Measurements from ENCODE around the gene ESF1.
"Not testable (repeated sequence)": the region's sequence is repeated elsewhere in the genome, so short reads cannot be mapped to it uniquely, and the experiment has no call there.

Gene ESF1

DNA sequence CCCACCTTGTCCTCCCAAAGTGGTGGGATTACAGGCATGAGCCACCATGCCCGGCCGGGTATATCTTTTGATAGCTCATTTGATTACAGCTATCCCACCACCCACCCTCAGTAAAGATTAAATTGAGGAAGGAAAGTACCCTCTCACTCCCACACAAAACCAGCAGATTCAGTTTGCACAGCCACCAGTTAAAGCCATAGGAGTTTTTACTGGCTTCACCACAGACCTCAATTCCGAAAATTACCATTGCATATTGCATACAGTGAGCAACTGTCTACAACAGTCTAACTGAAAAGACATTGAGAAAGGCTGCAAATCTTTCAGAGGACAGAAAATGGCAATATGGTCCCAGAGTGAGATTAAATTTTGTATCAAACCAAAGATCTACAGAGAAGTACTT lies 34.9 kb downstream of the ESF1 start:
- H3K9me3 ChIP-seq (ENCODE audit: control insufficient read depth, low read length) = no peaks in the 10 kb centered on the region
- no peaks in the 10 kb centered on the region for H3K4me1 ChIP-seq (ENCODE audit: control insufficient read depth, insufficient read depth, low read length)
- H3K27ac ChIP-seq (ENCODE audit: insufficient read depth, low read depth, low read length, poor library complexity, severe bottlenecking) = no peak overlapping the region
- 98 to 100% methylated on average over 3 of the region's 3 CpGs for whole genome bisulfite sequencing, 2 experiments
- no peak overlapping the region for H3K4me3 ChIP-seq (ENCODE audit: insufficient read depth, low read depth, low read length)
- no peaks in the 10 kb centered on the region for H3K27me3 ChIP-seq (ENCODE audit: control insufficient read depth, insufficient read depth, low read length, poor library complexity, severe bottlenecking)
- peaks cover 8% of the 10 kb centered on the region for H3K36me3 ChIP-seq (ENCODE audit: control insufficient read depth, insufficient read depth, low read length)

DNA sequence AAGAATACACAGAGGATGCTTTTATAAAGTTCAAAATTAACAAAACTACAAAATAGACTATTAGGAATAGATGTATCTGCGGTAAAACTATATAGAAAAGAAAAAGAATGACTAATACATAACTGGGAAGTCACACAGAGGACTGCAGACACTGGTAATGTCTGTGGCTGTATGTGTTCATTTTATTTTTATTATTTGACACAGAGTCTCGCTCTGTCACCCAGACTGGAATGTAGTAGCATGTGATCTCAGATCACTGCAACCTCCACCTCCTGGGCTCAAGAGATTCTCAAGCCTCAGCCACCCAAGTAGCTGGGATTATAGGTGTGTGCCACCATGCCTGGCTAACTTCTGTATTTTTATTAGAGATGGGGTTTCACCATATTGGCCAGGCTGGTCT lies 38.9 kb downstream of the ESF1 start:
- peaks cover 15% of the 10 kb centered on the region for H3K36me3 ChIP-seq (ENCODE audit: control insufficient read depth, insufficient read depth, low read length)
- no peaks in the 10 kb centered on the region for H3K27me3 ChIP-seq (ENCODE audit: control insufficient read depth, insufficient read depth, low read length, poor library complexity, severe bottlenecking)
- WGBS, 2 experiments = 64 to 84% methylated on average over 2 of the region's 2 CpGs
- no peaks in the 10 kb centered on the region for H3K4me1 ChIP-seq (ENCODE audit: control insufficient read depth, insufficient read depth, low read length)
- H3K27ac ChIP-seq (ENCODE audit: insufficient read depth, low read depth, low read length, poor library complexity, severe bottlenecking) = no peak overlapping the region
- H3K4me3 ChIP-seq (ENCODE audit: insufficient read depth, low read depth, low read length) = no peak overlapping the region
- H3K9me3 ChIP-seq (ENCODE audit: control insufficient read depth, low read length) = no peaks in the 10 kb centered on the region

DNA sequence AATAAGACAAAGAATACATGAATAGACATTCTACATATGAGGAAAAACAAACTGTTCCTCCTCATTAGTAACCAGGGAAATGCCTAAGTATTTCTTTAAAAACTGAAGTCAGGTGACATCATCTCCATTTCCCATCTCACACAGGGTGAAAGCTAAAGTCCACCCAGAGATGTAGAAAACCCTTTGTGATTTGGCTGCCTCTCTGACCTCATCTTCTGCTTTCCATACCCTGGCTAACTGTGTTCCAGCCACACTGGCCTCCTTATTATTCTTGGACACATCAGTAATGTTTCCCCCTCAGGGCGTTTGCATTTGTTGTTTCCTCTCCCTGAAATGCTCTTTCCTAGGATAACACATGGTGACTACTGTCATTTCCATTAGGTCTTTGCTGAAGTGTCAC lies 40.4 kb downstream of the ESF1 start:
- Histone ChIP-seq H3K27ac (ENCODE audit: insufficient read depth, low read depth, low read length, poor library complexity, severe bottlenecking) (no peak overlapping the region), H3K36me3 (ENCODE audit: control insufficient read depth, insufficient read depth, low read length) (peaks cover 22% of the 10 kb centered on the region), H3K4me1 (ENCODE audit: control insufficient read depth, insufficient read depth, low read length) (no peaks in the 10 kb centered on the region), H3K4me3 (ENCODE audit: insufficient read depth, low read depth, low read length) (no peak overlapping the region), H3K27me3 (ENCODE audit: control insufficient read depth, insufficient read depth, low read length, poor library complexity, severe bottlenecking) (no peaks in the 10 kb centered on the region), H3K9me3 (ENCODE audit: control insufficient read depth, low read length) (no peaks in the 10 kb centered on the region)
- WGBS, 2 experiments = 94 to 98% methylated on average over 1 of the region's 1 CpG

DNA sequence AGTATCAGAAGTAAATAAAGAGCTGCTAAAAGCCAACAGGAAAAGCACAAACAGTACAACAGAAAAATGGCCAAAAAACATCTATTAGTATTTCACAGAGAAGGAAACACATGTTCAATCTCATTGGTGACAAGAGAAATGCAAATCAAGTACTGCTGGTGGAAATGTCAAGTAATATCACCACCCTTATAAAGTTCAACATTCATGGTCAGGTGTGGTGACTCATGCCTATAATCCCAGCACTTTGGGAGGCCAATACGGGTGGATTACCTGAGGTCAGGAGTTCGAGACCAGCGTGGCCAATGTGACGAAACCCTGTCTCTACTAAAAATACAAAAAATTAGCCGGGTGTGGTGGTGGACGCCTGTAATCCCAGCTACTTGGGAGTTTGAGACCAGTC lies 42.8 kb downstream of the ESF1 start:
- 85 to 93% methylated on average over 6 of the region's 6 CpGs for whole genome bisulfite sequencing, 2 experiments
- H3K4me3 ChIP-seq (ENCODE audit: insufficient read depth, low read depth, low read length) = no peak overlapping the region
- H3K27me3 ChIP-seq (ENCODE audit: control insufficient read depth, insufficient read depth, low read length, poor library complexity, severe bottlenecking) = no peaks in the 10 kb centered on the region
- H3K4me1 ChIP-seq (ENCODE audit: control insufficient read depth, insufficient read depth, low read length) = no peaks in the 10 kb centered on the region
- H3K9me3 ChIP-seq (ENCODE audit: control insufficient read depth, low read length) = no peaks in the 10 kb centered on the region
- peaks cover 23% of the 10 kb centered on the region for H3K36me3 ChIP-seq (ENCODE audit: control insufficient read depth, insufficient read depth, low read length)
- H3K27ac ChIP-seq (ENCODE audit: insufficient read depth, low read depth, low read length, poor library complexity, severe bottlenecking) = no peak overlapping the region

DNA sequence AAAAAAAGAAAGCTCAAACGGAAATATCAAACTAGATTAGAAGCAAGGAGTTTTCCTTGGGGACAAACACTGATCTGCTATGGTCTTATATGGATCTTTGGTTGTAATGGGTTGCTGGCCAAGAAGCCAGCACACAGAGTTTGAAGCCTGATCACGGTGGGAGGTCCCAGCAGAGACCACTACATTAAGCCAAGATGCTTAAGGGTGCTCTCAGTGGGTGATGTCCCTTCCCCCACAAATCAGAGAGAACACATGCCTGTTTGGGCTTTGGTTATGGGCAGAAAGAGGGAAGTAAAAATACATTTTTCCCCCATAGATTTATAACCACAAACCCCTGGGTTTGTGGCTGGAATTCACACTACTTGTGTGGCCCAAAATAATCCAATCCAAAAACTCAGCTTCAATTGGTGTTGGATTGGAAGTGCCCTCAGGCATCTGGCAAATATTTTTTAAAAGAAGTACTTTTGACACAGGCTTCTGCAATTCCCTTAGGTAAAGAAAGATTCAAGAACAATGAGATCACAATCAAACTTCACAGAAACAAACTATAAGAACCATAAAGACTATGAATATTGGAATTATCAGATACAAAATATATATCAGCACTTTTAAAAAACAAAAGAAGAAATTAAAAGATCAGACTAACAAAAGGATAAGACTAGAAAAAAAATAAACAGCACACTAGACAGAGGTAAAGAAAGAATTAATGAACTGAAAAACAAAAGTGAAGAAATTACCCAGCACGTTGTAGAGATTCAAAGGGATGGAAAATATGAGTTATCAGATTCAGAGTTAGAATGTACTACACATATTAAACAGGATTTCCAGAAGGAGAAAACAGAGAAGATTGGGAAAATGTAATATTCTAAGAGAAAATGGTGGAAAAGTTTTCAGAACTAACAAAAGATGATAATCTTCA lies 44.7 kb downstream of the ESF1 start:
- H3K9me3 ChIP-seq (ENCODE audit: control insufficient read depth, low read length) = no peaks in the 10 kb centered on the region
- no peak overlapping the region for H3K27ac ChIP-seq (ENCODE audit: insufficient read depth, low read depth, low read length, poor library complexity, severe bottlenecking)
- WGBS, 2 experiments = 92 to 96% methylated on average over 3 of the region's 3 CpGs
- no peak overlapping the region for H3K4me3 ChIP-seq (ENCODE audit: insufficient read depth, low read depth, low read length)
- H3K27me3 ChIP-seq (ENCODE audit: control insufficient read depth, insufficient read depth, low read length, poor library complexity, severe bottlenecking) = no peaks in the 10 kb centered on the region
- peaks cover 23% of the 10 kb centered on the region for H3K36me3 ChIP-seq (ENCODE audit: control insufficient read depth, insufficient read depth, low read length)
- H3K4me1 ChIP-seq (ENCODE audit: control insufficient read depth, insufficient read depth, low read length) = no peaks in the 10 kb centered on the region

DNA sequence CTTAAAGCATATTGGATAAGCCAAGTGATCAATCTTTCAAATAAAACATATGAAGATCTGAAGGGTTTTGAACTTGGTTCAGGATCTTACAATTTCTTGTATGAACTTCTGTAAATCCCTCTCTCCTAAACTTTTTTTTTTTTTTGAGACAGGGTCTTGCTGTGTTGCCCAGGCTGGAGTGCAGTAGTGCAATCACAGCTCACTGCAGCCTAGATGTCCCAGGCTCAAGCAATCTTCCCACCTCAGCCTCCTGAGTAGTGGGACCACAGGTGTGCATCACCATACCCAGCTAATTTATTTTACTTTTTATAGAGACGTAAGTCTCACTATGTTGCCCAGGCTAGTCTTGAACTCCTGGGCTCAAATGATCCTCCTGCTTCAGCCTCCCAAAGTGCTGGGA lies 46.5 kb downstream of the ESF1 start:
- peaks cover 23% of the 10 kb centered on the region for H3K36me3 ChIP-seq (ENCODE audit: control insufficient read depth, insufficient read depth, low read length)
- not testable (repeated sequence) for H3K9me3 ChIP-seq (ENCODE audit: control insufficient read depth, low read length); H3K4me3 ChIP-seq (ENCODE audit: insufficient read depth, low read depth, low read length); H3K27ac ChIP-seq (ENCODE audit: insufficient read depth, low read depth, low read length, poor library complexity, severe bottlenecking); H3K27me3 ChIP-seq (ENCODE audit: control insufficient read depth, insufficient read depth, low read length, poor library complexity, severe bottlenecking); H3K4me1 ChIP-seq (ENCODE audit: control insufficient read depth, insufficient read depth, low read length)
- 95 to 96% methylated on average over 1 of the region's 1 CpG for WGBS, 2 experiments

DNA sequence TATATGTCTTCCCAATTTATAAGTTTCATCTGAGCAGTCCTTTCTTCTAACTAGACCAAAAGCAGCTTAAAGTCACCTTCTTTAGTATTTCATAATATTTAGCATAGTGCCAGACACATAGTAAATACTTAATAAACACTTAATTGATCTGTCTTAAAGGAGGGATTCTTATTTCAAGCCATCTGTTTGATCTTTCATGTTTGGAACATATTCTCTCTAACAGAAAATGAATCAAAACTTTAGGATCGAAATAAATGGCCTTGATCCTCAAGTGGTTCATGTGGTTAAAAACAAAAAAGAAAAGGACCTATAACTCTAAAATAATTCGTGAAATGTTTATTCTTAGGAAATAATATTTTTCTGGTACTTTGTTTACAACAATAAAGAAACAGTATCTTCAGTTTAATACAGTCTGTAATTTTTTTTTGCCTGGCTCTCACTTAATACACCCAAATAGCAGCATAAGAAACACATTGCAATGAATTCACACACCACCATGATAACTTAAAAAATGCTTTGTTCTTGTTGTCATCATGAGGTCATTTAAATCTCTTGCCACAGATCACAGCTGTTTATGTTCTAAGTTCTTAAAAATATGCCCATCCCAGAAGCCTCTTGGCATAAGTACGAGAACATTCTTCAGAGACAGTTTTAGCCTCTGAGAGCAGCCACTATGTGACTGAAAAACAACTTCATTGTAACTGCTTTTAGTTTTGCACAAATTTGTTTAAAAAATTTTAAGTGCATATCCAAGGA lies 48.1 kb downstream of the ESF1 start:
- 99 to 100% methylated on average over 1 to 3 of the region's 3 CpGs for WGBS, 2 experiments
- no peaks in the 10 kb centered on the region for H3K4me1 ChIP-seq (ENCODE audit: control insufficient read depth, insufficient read depth, low read length)
- no peaks in the 10 kb centered on the region for H3K9me3 ChIP-seq (ENCODE audit: control insufficient read depth, low read length)
- H3K27ac ChIP-seq (ENCODE audit: insufficient read depth, low read depth, low read length, poor library complexity, severe bottlenecking) = no peak overlapping the region
- peaks cover 29% of the 10 kb centered on the region for H3K36me3 ChIP-seq (ENCODE audit: control insufficient read depth, insufficient read depth, low read length)
- no peaks in the 10 kb centered on the region for H3K27me3 ChIP-seq (ENCODE audit: control insufficient read depth, insufficient read depth, low read length, poor library complexity, severe bottlenecking)
- no peak overlapping the region for H3K4me3 ChIP-seq (ENCODE audit: insufficient read depth, low read depth, low read length)

DNA sequence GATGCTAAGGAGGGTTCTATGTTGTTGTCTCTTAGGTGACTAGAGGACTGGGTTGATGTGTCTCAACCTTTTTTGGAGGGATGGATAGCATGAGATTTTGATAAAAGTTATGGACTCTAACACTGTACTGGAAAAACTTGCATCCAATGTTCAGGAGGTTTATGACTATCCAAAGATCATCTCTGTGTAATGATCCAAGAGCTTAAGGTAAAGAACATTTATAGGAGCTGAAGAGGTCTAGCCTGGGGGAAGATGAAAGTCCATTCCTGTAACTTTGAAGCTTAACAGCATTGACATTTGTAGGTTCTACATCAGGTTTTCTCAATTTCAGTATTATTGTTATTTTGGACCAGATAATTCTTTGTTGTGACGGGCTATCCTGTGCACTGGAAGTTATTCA lies 48.9 kb downstream of the ESF1 start:
- no peaks in the 10 kb centered on the region for H3K4me1 ChIP-seq (ENCODE audit: control insufficient read depth, insufficient read depth, low read length)
- H3K36me3 ChIP-seq (ENCODE audit: control insufficient read depth, insufficient read depth, low read length) = peaks cover 24% of the 10 kb centered on the region
- H3K27me3 ChIP-seq (ENCODE audit: control insufficient read depth, insufficient read depth, low read length, poor library complexity, severe bottlenecking) = no peaks in the 10 kb centered on the region
- 95 to 100% methylated on average over 1 of the region's 1 CpG for WGBS, 2 experiments
- no peaks in the 10 kb centered on the region for H3K9me3 ChIP-seq (ENCODE audit: control insufficient read depth, low read length)
- no peak overlapping the region for H3K27ac ChIP-seq (ENCODE audit: insufficient read depth, low read depth, low read length, poor library complexity, severe bottlenecking)
- no peak overlapping the region for H3K4me3 ChIP-seq (ENCODE audit: insufficient read depth, low read depth, low read length)

DNA sequence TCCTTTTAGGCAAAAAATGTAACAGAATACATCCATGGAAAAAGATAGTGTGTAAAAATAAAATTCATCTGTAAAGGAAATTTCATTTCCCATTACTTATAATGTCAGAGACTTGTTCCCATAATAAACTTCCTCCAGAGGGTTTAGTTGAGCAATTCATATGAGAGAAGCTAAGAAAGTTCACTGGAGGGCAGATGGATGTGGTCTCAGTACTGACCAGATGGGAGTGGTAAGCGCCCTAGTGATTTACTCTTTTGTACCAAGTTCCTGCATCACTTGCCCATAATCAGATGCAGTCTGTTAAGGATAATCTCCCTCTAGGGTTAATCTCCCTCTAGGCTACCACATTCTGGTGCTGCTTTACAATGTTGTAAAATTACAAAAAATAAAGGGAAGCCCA lies 61.7 kb downstream of the ESF1 start:
- H3K4me3 ChIP-seq (ENCODE audit: insufficient read depth, low read depth, low read length) = no peak overlapping the region
- 85 to 96% methylated on average over 1 of the region's 1 CpG for WGBS, 2 experiments

DNA sequence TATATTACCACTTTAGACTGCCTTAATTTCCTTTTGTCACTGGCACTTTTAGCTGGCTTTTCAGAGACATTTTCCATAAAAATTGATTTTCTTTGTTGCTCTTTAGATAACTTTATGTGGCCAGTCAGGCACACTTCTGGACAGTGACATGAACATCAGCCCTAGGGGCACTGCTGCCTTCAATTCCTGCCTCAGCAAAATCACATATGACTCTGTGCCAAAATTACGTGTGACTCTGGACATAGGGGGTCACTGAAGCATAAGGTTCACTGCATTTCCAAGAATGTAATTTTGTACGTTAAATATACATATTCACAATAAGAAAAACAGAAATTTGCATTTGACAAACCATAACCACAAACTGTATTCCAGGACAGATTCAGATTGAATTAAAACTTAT lies 66.5 kb downstream of the ESF1 start:
- WGBS, 2 experiments = 100% methylated on average over 1 to 2 of the region's 2 CpGs
- Histone ChIP-seq H3K4me1 (ENCODE audit: control insufficient read depth, insufficient read depth, low read length) (no peaks in the 10 kb centered on the region), H3K27me3 (ENCODE audit: control insufficient read depth, insufficient read depth, low read length, poor library complexity, severe bottlenecking) (no peaks in the 10 kb centered on the region), H3K36me3 (ENCODE audit: control insufficient read depth, insufficient read depth, low read length) (peaks cover 12% of the 10 kb centered on the region), H3K9me3 (ENCODE audit: control insufficient read depth, low read length) (no peaks in the 10 kb centered on the region), H3K4me3 (ENCODE audit: insufficient read depth, low read depth, low read length) (no peak overlapping the region), H3K27ac (ENCODE audit: insufficient read depth, low read depth, low read length, poor library complexity, severe bottlenecking) (no peak overlapping the region)

More for the DNA sequence above, 61.7 kb downstream of the ESF1 start:
- no peaks in the 10 kb centered on the region for H3K9me3 ChIP-seq (ENCODE audit: control insufficient read depth, low read length)
- no peaks in the 10 kb centered on the region for H3K27me3 ChIP-seq (ENCODE audit: control insufficient read depth, insufficient read depth, low read length, poor library complexity, severe bottlenecking)
- H3K36me3 ChIP-seq (ENCODE audit: control insufficient read depth, insufficient read depth, low read length) = no peaks in the 10 kb centered on the region
- H3K4me1 ChIP-seq (ENCODE audit: control insufficient read depth, insufficient read depth, low read length) = no peaks in the 10 kb centered on the region
- no peak overlapping the region for H3K27ac ChIP-seq (ENCODE audit: insufficient read depth, low read depth, low read length, poor library complexity, severe bottlenecking)
